Right lobe of liver (tissue), 4 donors: ENCODE results near the gene TTC19.

ENCODE experiments used
- CTCF ChIP-seq, 4 donors: fragments of 200-600 bp in 3 of 4; fragments of 450-650 bp in 1 of 4; IDR thresholded peaks; one replicate each; pipeline versions ENCODE4 v1.5.1 to v1.8.0; 2016 to 2022; ENCODE audit warnings: antibody characterized with exemption in 4 of 4, mild to moderate bottlenecking in 2 of 4
- POLR2A ChIP-seq: fragments of 450-650 bp; IDR thresholded peaks from one replicate; pipeline ENCODE4 v1.6.1; 2017; ENCODE audit warnings: antibody characterized with exemption, mild to moderate bottlenecking
- donor health status: DM: no; HTN: no; CAD: no.
- donor health status: DM: no; HTN: no; CAD: no.
- donor health status: DM: no; HTN: yes; CAD: no.

DNA sequence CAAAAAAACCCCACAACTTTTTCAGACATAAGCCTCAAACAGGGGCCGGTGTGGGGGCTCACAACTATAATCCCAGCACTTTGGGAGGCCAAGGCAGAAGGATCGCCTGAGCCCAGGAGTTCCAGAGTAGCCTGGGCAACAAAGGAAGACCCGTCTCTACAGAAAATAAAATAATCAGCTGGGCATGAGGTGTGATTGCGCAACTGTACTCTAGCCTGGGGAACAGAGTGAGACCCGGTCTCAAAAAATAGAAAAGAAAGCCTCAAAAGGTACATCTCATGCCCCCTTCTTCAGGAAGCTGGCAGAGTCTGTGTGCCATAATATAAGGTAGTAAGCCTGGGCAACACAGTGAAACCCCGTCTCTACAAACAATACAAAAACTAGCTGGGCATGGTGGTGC is 3.3 kb upstream of the TTC19 start:
- TF ChIP-seq CTCF (IDR thresholded peaks at IDR 0.05) (no peak), POLR2A (no peak)
